HCT116 (cell line): ENCODE data around the gene FAM162A.

ENCODE experiments used
- CEBPB ChIP-seq: IDR thresholded peaks from 2 replicates; pipeline ENCODE4 v1.6.1; 2012; ENCODE audit warnings: low read depth
- EGR1 ChIP-seq: IDR thresholded peaks from 2 replicates; pipeline ENCODE4 v1.6.1; 2012; ENCODE audit warnings: low read depth
- EZH2 ChIP-seq: fragments of 200-600 bp; sonication (generic); IDR thresholded peaks from 2 replicates; pipeline ENCODE4 v1.6.1; 2017; ENCODE audit warnings: antibody characterized with exemption, mixed run types
- JUND ChIP-seq: IDR thresholded peaks from 2 replicates; pipeline ENCODE4 v1.6.1; 2012
- MAX ChIP-seq: IDR thresholded peaks from 2 replicates; pipeline ENCODE4 v1.6.1; 2012
- POLR2A ChIP-seq: IDR thresholded peaks from 2 replicates; pipeline ENCODE4 v1.7.0; 2011; ENCODE audit warnings: borderline replicate concordance; ENCODE audit not compliant: insufficient read depth, insufficient read length; ENCODE audit errors: extremely low read depth
- POLR2AphosphoS5 ChIP-seq: IDR thresholded peaks from 2 replicates; pipeline ENCODE4 v1.6.1; 2011; ENCODE audit warnings: mild to moderate bottlenecking, low read depth, low read length, moderate library complexity
- SIN3A ChIP-seq: IDR thresholded peaks from 2 replicates; pipeline ENCODE4 v1.6.1; 2012; ENCODE audit warnings: low read depth
- TCF7L2 ChIP-seq: IDR thresholded peaks from 2 replicates; pipeline ENCODE4 v1.7.0; 2011; ENCODE audit warnings: borderline replicate concordance, inconsistent platforms; ENCODE audit not compliant: insufficient read depth, insufficient read length; ENCODE audit errors: extremely low read depth
- YY1 ChIP-seq: IDR thresholded peaks from 2 replicates; pipeline ENCODE4 v1.6.1; 2011; ENCODE audit warnings: low read length, low read depth, moderate library complexity, mild to moderate bottlenecking; ENCODE audit not compliant: insufficient replicate concordance; ENCODE audit errors: extremely low read depth
- ZBTB33 ChIP-seq: IDR thresholded peaks from 2 replicates; pipeline ENCODE4 v1.6.1; 2011; ENCODE audit warnings: mild to moderate bottlenecking, low read length, moderate library complexity; ENCODE audit not compliant: insufficient replicate concordance; ENCODE audit errors: extremely low read depth
- TF ChIP-seq, protein P1 (sequence below), 3 experiments: fragments of 200-600 bp in 1 of 3; sonication (generic) in 1 of 3; IDR thresholded peaks in 2 of 3; conservative IDR thresholded peaks in 1 of 3; 2 replicates each; pipeline ENCODE4 v1.5.1; 2012 to 2017; ENCODE audit warnings: low read depth in 2 of 3, low read length in 2 of 3, antibody characterized with exemption in 1 of 3, borderline replicate concordance in 1 of 3, control low read depth in 1 of 3, mild to moderate bottlenecking in 1 of 3, mixed read lengths in 1 of 3, mixed run types in 1 of 3, moderate library complexity in 1 of 3; ENCODE audit not compliant: insufficient read depth in 1 of 3
- TF ChIP-seq, protein P2 (sequence below): IDR thresholded peaks from 2 replicates; pipeline ENCODE4 v1.6.1; 2012; ENCODE audit warnings: low read depth

DNA sequence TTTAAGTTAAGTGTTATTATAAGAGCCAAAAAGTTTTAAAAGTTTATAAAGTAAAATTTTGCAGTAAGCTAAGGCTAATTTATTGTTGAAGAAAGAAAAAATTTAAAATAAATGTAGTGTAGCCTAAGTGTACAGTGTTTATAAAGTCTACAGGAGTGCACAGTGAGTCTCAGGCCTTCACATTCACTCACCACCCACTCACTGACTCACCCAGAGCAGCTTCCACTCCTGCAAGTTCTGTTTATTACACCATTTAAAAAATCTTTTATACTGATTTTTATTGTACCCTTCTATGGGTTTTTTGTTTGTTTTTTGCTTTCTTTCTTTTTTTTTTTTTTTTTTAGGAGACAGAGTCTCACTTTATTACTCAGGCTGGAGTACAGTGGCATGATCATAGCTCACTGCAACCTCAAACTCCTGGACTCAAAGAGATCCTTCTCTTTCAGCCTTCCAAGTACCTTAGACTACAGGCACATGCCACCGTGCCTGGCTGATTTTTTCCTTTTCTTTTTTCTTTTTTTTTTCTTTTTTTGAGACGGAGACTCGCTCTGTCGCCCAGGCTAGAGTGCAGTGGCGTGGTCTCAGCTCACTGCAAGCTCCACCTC, 33.1 kb upstream of the FAM162A start:
- TF ChIP-seq, protein P1, sequence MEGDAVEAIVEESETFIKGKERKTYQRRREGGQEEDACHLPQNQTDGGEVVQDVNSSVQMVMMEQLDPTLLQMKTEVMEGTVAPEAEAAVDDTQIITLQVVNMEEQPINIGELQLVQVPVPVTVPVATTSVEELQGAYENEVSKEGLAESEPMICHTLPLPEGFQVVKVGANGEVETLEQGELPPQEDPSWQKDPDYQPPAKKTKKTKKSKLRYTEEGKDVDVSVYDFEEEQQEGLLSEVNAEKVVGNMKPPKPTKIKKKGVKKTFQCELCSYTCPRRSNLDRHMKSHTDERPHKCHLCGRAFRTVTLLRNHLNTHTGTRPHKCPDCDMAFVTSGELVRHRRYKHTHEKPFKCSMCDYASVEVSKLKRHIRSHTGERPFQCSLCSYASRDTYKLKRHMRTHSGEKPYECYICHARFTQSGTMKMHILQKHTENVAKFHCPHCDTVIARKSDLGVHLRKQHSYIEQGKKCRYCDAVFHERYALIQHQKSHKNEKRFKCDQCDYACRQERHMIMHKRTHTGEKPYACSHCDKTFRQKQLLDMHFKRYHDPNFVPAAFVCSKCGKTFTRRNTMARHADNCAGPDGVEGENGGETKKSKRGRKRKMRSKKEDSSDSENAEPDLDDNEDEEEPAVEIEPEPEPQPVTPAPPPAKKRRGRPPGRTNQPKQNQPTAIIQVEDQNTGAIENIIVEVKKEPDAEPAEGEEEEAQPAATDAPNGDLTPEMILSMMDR (IDR thresholded peaks at IDR 0.05 in 2 of 3, conservative IDR thresholded peaks at IDR 0.05 in 1 of 3; ENCODE audit: borderline replicate concordance in 1 of 3, insufficient read depth in 1 of 3, low read depth in 2 of 3, low read length in 2 of 3): no peak
- TF ChIP-seq TCF7L2 (no peak), POLR2AphosphoS5 (no peak), POLR2A (no peak), SIN3A (no peak), ZBTB33 (no peak), JUND (no peak), MAX (no peak), CEBPB (no peak), YY1 (no peak), EZH2 (no peak), EGR1 (peak; percentile 52)
- TF ChIP-seq, protein P2, sequence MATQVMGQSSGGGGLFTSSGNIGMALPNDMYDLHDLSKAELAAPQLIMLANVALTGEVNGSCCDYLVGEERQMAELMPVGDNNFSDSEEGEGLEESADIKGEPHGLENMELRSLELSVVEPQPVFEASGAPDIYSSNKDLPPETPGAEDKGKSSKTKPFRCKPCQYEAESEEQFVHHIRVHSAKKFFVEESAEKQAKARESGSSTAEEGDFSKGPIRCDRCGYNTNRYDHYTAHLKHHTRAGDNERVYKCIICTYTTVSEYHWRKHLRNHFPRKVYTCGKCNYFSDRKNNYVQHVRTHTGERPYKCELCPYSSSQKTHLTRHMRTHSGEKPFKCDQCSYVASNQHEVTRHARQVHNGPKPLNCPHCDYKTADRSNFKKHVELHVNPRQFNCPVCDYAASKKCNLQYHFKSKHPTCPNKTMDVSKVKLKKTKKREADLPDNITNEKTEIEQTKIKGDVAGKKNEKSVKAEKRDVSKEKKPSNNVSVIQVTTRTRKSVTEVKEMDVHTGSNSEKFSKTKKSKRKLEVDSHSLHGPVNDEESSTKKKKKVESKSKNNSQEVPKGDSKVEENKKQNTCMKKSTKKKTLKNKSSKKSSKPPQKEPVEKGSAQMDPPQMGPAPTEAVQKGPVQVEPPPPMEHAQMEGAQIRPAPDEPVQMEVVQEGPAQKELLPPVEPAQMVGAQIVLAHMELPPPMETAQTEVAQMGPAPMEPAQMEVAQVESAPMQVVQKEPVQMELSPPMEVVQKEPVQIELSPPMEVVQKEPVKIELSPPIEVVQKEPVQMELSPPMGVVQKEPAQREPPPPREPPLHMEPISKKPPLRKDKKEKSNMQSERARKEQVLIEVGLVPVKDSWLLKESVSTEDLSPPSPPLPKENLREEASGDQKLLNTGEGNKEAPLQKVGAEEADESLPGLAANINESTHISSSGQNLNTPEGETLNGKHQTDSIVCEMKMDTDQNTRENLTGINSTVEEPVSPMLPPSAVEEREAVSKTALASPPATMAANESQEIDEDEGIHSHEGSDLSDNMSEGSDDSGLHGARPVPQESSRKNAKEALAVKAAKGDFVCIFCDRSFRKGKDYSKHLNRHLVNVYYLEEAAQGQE: no peak
